GM18505 (cell line): ENCODE data around the gene SP1.
A peak's percentile ranks its signal among the peaks of the same experiment; 100 is the strongest.
"Not testable (repeated sequence)": the region's sequence is repeated elsewhere in the genome, so short reads cannot be mapped to it uniquely, and the experiment has no call there.

Source experiments
- ATAC-seq: cut with Tn5 transposase; IDR thresholded peaks from one replicate; pipeline ENCODE4 v1.9.1; 2021; ENCODE audit not compliant: unreplicated experiment
- POLR2A ChIP-seq: IDR thresholded peaks from 4 replicates; pipeline ENCODE4 v1.6.1; 2011; ENCODE audit warnings: borderline replicate concordance; ENCODE audit not compliant: insufficient read depth, insufficient read length; ENCODE audit errors: extremely low read depth

SP1 gene

GRCh38 chr12:53380104-53380793 is at the start of gene SP1:
SP1 (plus strand) TSS chr12:53380176; CDS start chr12:53380292, 116 bp downstream.
- peak; percentile 40 for ATAC-seq
- no peak for TF ChIP-seq POLR2A

GRCh38 chr12:53330671-53331070 is 49.3 kb upstream of the SP1 start:
- no peak for ATAC-seq
- TF ChIP-seq POLR2A: no peak

GRCh38 chr12:53332339-53332738 is 47.6 kb upstream of the SP1 start:
- ATAC-seq: not testable (repeated sequence)

GRCh38 chr12:53332744-53333143 is 47.2 kb upstream of the SP1 start:
- TF ChIP-seq POLR2A: no peak
- ATAC-seq: no peak

GRCh38 chr12:53333289-53333688 is 46.7 kb upstream of the SP1 start:
- no peak for TF ChIP-seq POLR2A
- no peak for ATAC-seq

- TF ChIP-seq POLR2A: no peak
- ATAC-seq: no peak
Observed at GRCh38 chr12:53333845-53334244, 46.1 kb upstream of the SP1 start.

- TF ChIP-seq POLR2A: no peak
- no peak for ATAC-seq
Observed at GRCh38 chr12:53334822-53335221, 45.2 kb upstream of the SP1 start.

- TF ChIP-seq POLR2A: no peak
- ATAC-seq: no peak
Observed at GRCh38 chr12:53336181-53336681, 43.7 kb upstream of the SP1 start, which contains the start of gene SP7. SP7 (minus strand) TSS chr12:53336354; CDS start chr12:53335646, 708 bp downstream.

GRCh38 chr12:53338017-53338416 is 42.0 kb upstream of the SP1 start:
- ATAC-seq: no peak

GRCh38 chr12:53338916-53339315 is 41.1 kb upstream of the SP1 start:
- ATAC-seq: no peak

More at GRCh38 chr12:53338017-53338416, 42.0 kb upstream of the SP1 start:
- no peak for TF ChIP-seq POLR2A

GRCh38 chr12:53340398-53340797 is 39.6 kb upstream of the SP1 start:
- no peak for ATAC-seq
- no peak for TF ChIP-seq POLR2A

More at GRCh38 chr12:53338916-53339315, 41.1 kb upstream of the SP1 start:
- no peak for TF ChIP-seq POLR2A

- ATAC-seq: no peak
- no peak for TF ChIP-seq POLR2A
Observed at GRCh38 chr12:53343449-53343848, 36.5 kb upstream of the SP1 start.

- TF ChIP-seq POLR2A: no peak
- ATAC-seq: no peak
Observed at GRCh38 chr12:53343969-53344368, 36.0 kb upstream of the SP1 start.

- TF ChIP-seq POLR2A: no peak
Observed at GRCh38 chr12:53344487-53344823, 35.5 kb upstream of the SP1 start.

More at GRCh38 chr12:53344487-53344823, 35.5 kb upstream of the SP1 start:
- ATAC-seq: peak; percentile 17
